Spleen (tissue), 11 donors: Measurements from ENCODE around the gene BTN2A1. TPM values are rescaled to one million over a fixed set of nuclear protein-coding genes. Genes with fewer than 3 reads are reported as not detected.
"Not testable (repeated sequence)": the region's sequence is repeated elsewhere in the genome, so short reads cannot be mapped to it uniquely, and the experiment has no call there.

Experiments
- DNase-seq: peaks from one replicate; pipeline ENCODE4 v3.0.0-alpha.2; 2020
- H3K27ac ChIP-seq, 8 donors: fragments of 200-600 bp; sonication (generic) in 7 of 8; 1 replicate in 4 of 8; 2 replicates in 4 of 8; pipeline versions ENCODE4 v1.5.0 to v1.8.0; 2016 to 2021; ENCODE audit warnings: inconsistent platforms in 4 of 8, mild to moderate bottlenecking in 4 of 8, moderate library complexity in 1 of 8
- H3K27me3 ChIP-seq, 7 donors: fragments of 200-600 bp; sonication (generic) in 6 of 7; replicated peaks in 1 of 7; 1 replicate in 4 of 7; 2 replicates in 3 of 7; pipeline versions ENCODE4 v1.5.0 to v1.8.0; 2016 to 2021; ENCODE audit warnings: inconsistent platforms in 3 of 7, mild to moderate bottlenecking in 1 of 7
- H3K36me3 ChIP-seq, 6 donors: fragments of 200-600 bp; sonication (generic) in 5 of 6; 1 replicate in 4 of 6; 2 replicates in 2 of 6; pipeline versions ENCODE4 v1.5.0 to v1.8.0; 2016 to 2021; ENCODE audit warnings: inconsistent platforms in 2 of 6
- H3K4me1 ChIP-seq, 6 donors: fragments of 200-600 bp; sonication (generic) in 5 of 6; 1 replicate in 3 of 6; 2 replicates in 3 of 6; pipeline versions ENCODE4 v1.5.0 to v1.8.0; 2016 to 2021; ENCODE audit warnings: inconsistent platforms in 3 of 6
- H3K4me3 ChIP-seq, 8 donors: fragments of 200-600 bp; sonication (generic) in 7 of 8; 1 replicate in 4 of 8; 2 replicates in 4 of 8; pipeline versions ENCODE4 v1.5.0 to v1.8.0; 2016 to 2021; ENCODE audit warnings: inconsistent platforms in 4 of 8, mild to moderate bottlenecking in 4 of 8, moderate library complexity in 2 of 8
- H3K9me3 ChIP-seq, 8 donors: fragments of 200-600 bp; sonication (generic) in 7 of 8; 1 replicate in 4 of 8; 2 replicates in 4 of 8; pipeline versions ENCODE4 v1.5.0 to v1.8.0; 2016 to 2021; ENCODE audit warnings: inconsistent platforms in 4 of 8
- POLR2A ChIP-seq, 3 donors: fragments of 450-650 bp; IDR thresholded peaks; one replicate each; pipeline ENCODE4 v1.5.1; 2017; ENCODE audit warnings: antibody characterized with exemption in 3 of 3, mild to moderate bottlenecking in 1 of 3
- POLR2AphosphoS5 ChIP-seq, 3 donors: sonication (generic); formaldehyde crosslinking; IDR thresholded peaks; one replicate each; pipeline ENCODE4 v1.5.1; 2017; ENCODE audit warnings: antibody characterized with exemption in 3 of 3
- WGBS, 5 donors: extraction: QIAGEN DNeasy Blood & Tissue Kit in 3 of 5; methylation state at CpG; one replicate each; pipeline versions ENCODE4 v1.1.5 to v1.1.7; 2013 to 2018; 5-methylcytosine and 5-hydroxymethylcytosine counted together
- intact Hi-C: fragments of 100-400 bp; cut with DNase I; formaldehyde crosslinking; loops from one replicate; pipeline ENCODE4 v1.15.0; 2023; ENCODE audit warnings: low total_unique reads
- polyA plus RNA-seq, 3 donors: library from polyadenylated mRNA; stranded (reverse); fragments of 200-250 nt; gene quantifications; one replicate each; pipeline ENCODE4 v1.2.1, GENCODE V29; 2013
- total RNA-seq, 7 donors: library from RNA; depleted of rRNA in 3 of 7; stranded (reverse); fragments of >200 nt in 3 of 7; fragmentation: NEBNext Ultra II Directional in 4 of 7; extraction: Animal tissue kit (Norgen Biotek cat#: 25700) in 4 of 7; gene quantifications; one replicate each; pipeline versions ENCODE4 v1.1.0 to v1.2.1, GENCODE V29; 2016 to 2021
- TF ChIP-seq, protein P1 (sequence below), 11 experiments: fragments of 200-600 bp in 7 of 11; fragments of 450-650 bp in 4 of 11; sonication (generic) in 4 of 11; IDR thresholded peaks in 8 of 11; conservative IDR thresholded peaks in 3 of 11; 1 replicate in 7 of 11; 2 replicates in 4 of 11; pipeline versions ENCODE4 v1.4.0 to v1.8.0; 2016 to 2021; ENCODE audit warnings: antibody characterized with exemption in 11 of 11, inconsistent platforms in 4 of 11, mild to moderate bottlenecking in 1 of 11
- donor health status: healthy with polysubstance abuse.
- donor health status: DM: no; HTN: no; CAD: no; lungs with moderate emphysema.
- donor health status: DM: no; HTN: no; CAD: no.
- donor health status: Bipolar disorder and iron deficiency.
- donor health status: healthy.
- donor health status: DM: no; HTN: no; CAD: no.
- donor health status: DM: yes; HTN: yes; CAD: no.

BTN2A1 gene
- total and polyA plus RNA-seq, 10 donors: 17.0 to 50.8 (median 34.9) TPM

GRCh38 chr6:26454631-26455030, 3.1 kb upstream of the BTN2A1 start:
- H3K36me3 ChIP-seq: peaks cover 0 to 35% (median 21%) of the 10 kb centered on the region in 6 donors
- no peaks in the 10 kb centered on the region for H3K27me3 ChIP-seq
- peak overlapping the region in 2 of 8 donors; percentile 33 to 93 for H3K27ac ChIP-seq
- WGBS, 5 donors: 86 to 97% (median 94%) methylated on average over 1 of the region's 1 CpG
- TF ChIP-seq POLR2A (IDR thresholded peaks at IDR 0.05): no peak
- no peaks in the 10 kb centered on the region for H3K9me3 ChIP-seq
- H3K4me3 ChIP-seq: no peak overlapping the region
- H3K4me1 ChIP-seq: peaks cover 20 to 60% (median 39%) of the 10 kb centered on the region in 6 donors
- intact Hi-C loops: no loop called here
- DNase-seq: no peak

- 59 to 78% (median 70%) methylated on average over 3 of the region's 3 CpGs for WGBS, 5 donors
- DNase-seq: no peak
- Histone ChIP-seq H3K36me3 (peaks cover 0 to 35% (median 20%) of the 10 kb centered on the region in 6 donors), H3K27me3 (no peaks in the 10 kb centered on the region), H3K27ac (peak overlapping the region in 5 of 8 donors; percentile 33 to 98 (median 93)), H3K4me3 (no peak overlapping the region), H3K4me1 (peaks cover 28 to 69% (median 47%) of the 10 kb centered on the region in 6 donors), H3K9me3 (no peaks in the 10 kb centered on the region)
- TF ChIP-seq POLR2A (IDR thresholded peaks at IDR 0.05): no peak
- TF ChIP-seq, protein P1, sequence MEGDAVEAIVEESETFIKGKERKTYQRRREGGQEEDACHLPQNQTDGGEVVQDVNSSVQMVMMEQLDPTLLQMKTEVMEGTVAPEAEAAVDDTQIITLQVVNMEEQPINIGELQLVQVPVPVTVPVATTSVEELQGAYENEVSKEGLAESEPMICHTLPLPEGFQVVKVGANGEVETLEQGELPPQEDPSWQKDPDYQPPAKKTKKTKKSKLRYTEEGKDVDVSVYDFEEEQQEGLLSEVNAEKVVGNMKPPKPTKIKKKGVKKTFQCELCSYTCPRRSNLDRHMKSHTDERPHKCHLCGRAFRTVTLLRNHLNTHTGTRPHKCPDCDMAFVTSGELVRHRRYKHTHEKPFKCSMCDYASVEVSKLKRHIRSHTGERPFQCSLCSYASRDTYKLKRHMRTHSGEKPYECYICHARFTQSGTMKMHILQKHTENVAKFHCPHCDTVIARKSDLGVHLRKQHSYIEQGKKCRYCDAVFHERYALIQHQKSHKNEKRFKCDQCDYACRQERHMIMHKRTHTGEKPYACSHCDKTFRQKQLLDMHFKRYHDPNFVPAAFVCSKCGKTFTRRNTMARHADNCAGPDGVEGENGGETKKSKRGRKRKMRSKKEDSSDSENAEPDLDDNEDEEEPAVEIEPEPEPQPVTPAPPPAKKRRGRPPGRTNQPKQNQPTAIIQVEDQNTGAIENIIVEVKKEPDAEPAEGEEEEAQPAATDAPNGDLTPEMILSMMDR (IDR thresholded peaks at IDR 0.05 in 8 of 11, conservative IDR thresholded peaks at IDR 0.05 in 3 of 11): no peak
- no peak for TF ChIP-seq POLR2AphosphoS5 (IDR thresholded peaks at IDR 0.05)
- intact Hi-C loops: no loop called here
Observed at GRCh38 chr6:26455357-26455970, 2.3 kb upstream of the BTN2A1 start.

DNA sequence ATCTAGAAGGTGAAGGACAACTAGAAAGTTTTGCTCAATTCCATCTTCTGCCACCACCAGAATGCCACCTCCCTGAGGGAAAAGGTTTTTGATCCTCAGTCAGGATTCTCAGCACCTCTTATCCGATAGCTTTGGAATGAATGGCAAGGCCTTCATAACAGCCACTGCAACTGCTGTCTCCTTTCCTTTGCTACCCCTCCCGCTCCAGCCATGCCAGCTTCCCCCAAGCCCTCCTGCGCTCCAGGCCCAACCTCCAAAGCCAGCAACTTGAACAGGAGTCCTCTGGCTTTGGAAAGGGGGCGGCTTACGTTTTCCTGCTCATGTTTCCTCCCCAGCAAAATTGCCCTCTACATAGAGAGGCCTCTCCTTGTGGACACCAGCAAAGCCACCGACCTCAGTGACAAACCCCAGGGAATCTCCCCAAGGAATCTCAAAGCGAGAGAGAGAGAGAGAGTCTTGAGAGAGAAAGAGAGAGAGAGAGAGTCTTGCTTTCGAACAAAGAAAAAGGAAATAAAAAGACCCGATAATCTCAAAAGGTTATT, 420 bp upstream of the BTN2A1 start:
- 24 to 28% (median 26%) methylated on average over 9 of the region's 9 CpGs for WGBS, 5 donors
- H3K27me3 ChIP-seq: no peaks in the 10 kb centered on the region
- H3K9me3 ChIP-seq: no peaks in the 10 kb centered on the region
- peaks cover 0 to 35% (median 23%) of the 10 kb centered on the region in 6 donors for H3K36me3 ChIP-seq
- peaks cover 40 to 84% (median 62%) of the 10 kb centered on the region in 6 donors for H3K4me1 ChIP-seq
- peak in 1 of 3 donors; percentile 20 for TF ChIP-seq POLR2AphosphoS5 (IDR thresholded peaks at IDR 0.05)
- TF ChIP-seq, protein P1 (IDR thresholded peaks at IDR 0.05 in 8 of 11, conservative IDR thresholded peaks at IDR 0.05 in 3 of 11): no peak
- H3K27ac ChIP-seq: peak overlapping the region; percentile 77 to 98 (median 96)
- DNase-seq: no peak
- intact Hi-C loops: no loop called here
- peak overlapping the region in 7 of 8 donors; percentile 67 to 80 (median 76) for H3K4me3 ChIP-seq

DNA sequence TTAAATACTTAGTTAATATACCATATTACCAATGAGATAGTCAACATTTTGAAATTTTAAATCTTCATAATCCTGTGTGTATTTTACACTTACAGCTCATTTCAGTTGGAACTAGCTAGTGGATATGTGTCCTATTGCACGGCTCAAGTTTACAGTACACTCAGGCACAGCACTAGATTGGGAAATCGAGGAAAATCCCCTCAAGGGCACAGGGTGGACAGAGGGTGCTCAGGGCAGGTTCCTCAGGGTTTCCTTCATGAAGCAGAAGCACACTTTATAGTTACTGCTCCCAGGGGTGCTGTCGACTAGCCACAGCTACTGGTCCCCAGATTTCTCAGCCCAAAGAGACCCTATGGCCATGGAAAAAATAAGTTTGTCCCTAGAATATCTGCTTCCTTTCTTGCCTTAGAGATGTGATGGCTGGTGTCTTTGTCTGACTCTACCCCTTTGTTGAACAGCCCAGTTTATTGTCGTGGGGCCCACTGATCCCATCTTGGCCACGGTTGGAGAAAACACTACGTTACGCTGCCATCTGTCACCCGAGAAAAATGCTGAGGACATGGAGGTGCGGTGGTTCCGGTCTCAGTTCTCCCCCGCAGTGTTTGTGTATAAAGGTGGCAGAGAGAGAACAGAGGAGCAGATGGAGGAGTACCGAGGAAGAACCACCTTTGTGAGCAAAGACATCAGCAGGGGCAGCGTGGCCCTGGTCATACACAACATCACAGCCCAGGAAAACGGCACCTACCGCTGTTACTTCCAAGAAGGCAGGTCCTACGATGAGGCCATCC, 1.5 kb downstream of the BTN2A1 start:
- no peak for DNase-seq
- Histone ChIP-seq H3K9me3 (no peaks in the 10 kb centered on the region), H3K4me1 (peaks cover 40 to 93% (median 71%) of the 10 kb centered on the region in 6 donors), H3K36me3 (peaks cover 0 to 53% (median 42%) of the 10 kb centered on the region in 6 donors), H3K27me3 (no peaks in the 10 kb centered on the region), H3K27ac (peak overlapping the region in 6 of 8 donors; percentile 8 to 98 (median 97)), H3K4me3 (peak overlapping the region; percentile 66 to 80 (median 76))
- TF ChIP-seq POLR2A (IDR thresholded peaks at IDR 0.05): no peak
- TF ChIP-seq, protein P1 (IDR thresholded peaks at IDR 0.05 in 8 of 11, conservative IDR thresholded peaks at IDR 0.05 in 3 of 11): no peak
- TF ChIP-seq POLR2AphosphoS5 (IDR thresholded peaks at IDR 0.05): no peak
- intact Hi-C loops: no loop called here
- 82 to 89% (median 85%) methylated on average over 16 of the region's 16 CpGs for WGBS, 5 donors

DNA sequence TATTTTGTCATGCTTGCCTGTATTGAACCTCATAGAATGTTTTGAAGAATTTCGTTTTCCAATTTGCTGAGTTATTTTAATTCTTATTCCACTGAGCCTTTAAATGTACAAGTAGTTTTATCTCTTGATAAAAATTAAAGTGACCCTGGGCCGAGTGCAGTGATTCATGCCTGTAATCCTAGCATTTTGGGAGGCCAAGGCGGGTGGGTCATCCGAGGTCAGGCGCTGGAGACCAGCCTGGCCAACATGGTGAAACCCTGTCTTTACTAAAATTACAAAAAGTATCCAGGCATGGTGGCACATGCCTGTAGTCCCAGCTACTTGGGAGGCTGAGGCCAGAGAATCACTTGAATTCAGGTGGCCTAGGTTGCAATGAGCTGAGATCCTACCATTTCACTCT, 3.6 kb downstream of the BTN2A1 start:
- H3K27me3 ChIP-seq, intact Hi-C loops, H3K27ac ChIP-seq, DNase-seq, H3K9me3 ChIP-seq: not testable (repeated sequence)
- Histone ChIP-seq H3K4me3 (peak overlapping the region in 4 of 8 donors; percentile 1 to 80 (median 75)), H3K4me1 (peaks cover 32 to 83% (median 67%) of the 10 kb centered on the region in 6 donors), H3K36me3 (peaks cover 0 to 75% (median 63%) of the 10 kb centered on the region in 6 donors)
- 73 to 81% (median 75%) methylated on average over 5 of the region's 5 CpGs for WGBS, 5 donors
